ENCODE measurements around the gene ADAT1. TPM values are rescaled to one million over a fixed set of nuclear protein-coding genes. Genes with fewer than 3 reads are reported as not detected.

The ADAT1 gene
- total and polyA plus RNA-seq, 2 of the 8 experiments (the other 6 are each of a cell fraction or from before 2014, with no cell fraction given) = 30.7 to 44.7 TPM

DNA sequence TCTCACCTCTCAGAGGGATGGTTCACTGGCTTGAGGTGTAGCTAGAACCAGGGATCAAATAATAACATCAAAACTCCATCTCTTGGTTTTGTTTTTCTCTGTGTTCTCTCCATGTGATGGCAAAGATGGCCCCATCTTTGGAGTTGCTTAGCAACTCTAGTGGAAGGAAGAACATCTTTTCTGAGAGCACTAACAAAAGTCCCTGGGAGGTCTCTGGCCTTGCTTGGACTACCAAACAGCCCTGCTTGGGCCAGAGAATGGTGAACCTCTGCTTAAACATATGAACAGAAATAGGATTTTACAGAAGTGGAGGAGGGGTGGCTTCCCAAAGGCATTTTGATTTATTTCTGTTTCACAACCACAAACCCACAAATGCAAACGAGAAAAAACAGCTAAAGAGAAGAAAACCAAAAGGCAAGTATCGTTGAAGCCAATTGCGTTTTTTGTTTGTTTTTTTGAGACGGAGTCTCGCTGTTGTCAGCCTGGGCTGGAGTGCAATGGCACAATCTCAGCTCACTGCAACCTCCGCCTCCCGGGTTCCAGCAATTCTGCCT is 43.7 kb downstream of the ADAT1 start (continued):
- TF ChIP-seq, protein P1, sequence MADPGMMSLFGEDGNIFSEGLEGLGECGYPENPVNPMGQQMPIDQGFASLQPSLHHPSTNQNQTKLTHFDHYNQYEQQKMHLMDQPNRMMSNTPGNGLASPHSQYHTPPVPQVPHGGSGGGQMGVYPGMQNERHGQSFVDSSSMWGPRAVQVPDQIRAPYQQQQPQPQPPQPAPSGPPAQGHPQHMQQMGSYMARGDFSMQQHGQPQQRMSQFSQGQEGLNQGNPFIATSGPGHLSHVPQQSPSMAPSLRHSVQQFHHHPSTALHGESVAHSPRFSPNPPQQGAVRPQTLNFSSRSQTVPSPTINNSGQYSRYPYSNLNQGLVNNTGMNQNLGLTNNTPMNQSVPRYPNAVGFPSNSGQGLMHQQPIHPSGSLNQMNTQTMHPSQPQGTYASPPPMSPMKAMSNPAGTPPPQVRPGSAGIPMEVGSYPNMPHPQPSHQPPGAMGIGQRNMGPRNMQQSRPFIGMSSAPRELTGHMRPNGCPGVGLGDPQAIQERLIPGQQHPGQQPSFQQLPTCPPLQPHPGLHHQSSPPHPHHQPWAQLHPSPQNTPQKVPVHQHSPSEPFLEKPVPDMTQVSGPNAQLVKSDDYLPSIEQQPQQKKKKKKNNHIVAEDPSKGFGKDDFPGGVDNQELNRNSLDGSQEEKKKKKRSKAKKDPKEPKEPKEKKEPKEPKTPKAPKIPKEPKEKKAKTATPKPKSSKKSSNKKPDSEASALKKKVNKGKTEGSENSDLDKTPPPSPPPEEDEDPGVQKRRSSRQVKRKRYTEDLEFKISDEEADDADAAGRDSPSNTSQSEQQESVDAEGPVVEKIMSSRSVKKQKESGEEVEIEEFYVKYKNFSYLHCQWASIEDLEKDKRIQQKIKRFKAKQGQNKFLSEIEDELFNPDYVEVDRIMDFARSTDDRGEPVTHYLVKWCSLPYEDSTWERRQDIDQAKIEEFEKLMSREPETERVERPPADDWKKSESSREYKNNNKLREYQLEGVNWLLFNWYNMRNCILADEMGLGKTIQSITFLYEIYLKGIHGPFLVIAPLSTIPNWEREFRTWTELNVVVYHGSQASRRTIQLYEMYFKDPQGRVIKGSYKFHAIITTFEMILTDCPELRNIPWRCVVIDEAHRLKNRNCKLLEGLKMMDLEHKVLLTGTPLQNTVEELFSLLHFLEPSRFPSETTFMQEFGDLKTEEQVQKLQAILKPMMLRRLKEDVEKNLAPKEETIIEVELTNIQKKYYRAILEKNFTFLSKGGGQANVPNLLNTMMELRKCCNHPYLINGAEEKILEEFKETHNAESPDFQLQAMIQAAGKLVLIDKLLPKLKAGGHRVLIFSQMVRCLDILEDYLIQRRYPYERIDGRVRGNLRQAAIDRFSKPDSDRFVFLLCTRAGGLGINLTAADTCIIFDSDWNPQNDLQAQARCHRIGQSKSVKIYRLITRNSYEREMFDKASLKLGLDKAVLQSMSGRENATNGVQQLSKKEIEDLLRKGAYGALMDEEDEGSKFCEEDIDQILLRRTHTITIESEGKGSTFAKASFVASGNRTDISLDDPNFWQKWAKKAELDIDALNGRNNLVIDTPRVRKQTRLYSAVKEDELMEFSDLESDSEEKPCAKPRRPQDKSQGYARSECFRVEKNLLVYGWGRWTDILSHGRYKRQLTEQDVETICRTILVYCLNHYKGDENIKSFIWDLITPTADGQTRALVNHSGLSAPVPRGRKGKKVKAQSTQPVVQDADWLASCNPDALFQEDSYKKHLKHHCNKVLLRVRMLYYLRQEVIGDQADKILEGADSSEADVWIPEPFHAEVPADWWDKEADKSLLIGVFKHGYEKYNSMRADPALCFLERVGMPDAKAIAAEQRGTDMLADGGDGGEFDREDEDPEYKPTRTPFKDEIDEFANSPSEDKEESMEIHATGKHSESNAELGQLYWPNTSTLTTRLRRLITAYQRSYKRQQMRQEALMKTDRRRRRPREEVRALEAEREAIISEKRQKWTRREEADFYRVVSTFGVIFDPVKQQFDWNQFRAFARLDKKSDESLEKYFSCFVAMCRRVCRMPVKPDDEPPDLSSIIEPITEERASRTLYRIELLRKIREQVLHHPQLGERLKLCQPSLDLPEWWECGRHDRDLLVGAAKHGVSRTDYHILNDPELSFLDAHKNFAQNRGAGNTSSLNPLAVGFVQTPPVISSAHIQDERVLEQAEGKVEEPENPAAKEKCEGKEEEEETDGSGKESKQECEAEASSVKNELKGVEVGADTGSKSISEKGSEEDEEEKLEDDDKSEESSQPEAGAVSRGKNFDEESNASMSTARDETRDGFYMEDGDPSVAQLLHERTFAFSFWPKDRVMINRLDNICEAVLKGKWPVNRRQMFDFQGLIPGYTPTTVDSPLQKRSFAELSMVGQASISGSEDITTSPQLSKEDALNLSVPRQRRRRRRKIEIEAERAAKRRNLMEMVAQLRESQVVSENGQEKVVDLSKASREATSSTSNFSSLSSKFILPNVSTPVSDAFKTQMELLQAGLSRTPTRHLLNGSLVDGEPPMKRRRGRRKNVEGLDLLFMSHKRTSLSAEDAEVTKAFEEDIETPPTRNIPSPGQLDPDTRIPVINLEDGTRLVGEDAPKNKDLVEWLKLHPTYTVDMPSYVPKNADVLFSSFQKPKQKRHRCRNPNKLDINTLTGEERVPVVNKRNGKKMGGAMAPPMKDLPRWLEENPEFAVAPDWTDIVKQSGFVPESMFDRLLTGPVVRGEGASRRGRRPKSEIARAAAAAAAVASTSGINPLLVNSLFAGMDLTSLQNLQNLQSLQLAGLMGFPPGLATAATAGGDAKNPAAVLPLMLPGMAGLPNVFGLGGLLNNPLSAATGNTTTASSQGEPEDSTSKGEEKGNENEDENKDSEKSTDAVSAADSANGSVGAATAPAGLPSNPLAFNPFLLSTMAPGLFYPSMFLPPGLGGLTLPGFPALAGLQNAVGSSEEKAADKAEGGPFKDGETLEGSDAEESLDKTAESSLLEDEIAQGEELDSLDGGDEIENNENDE (IDR thresholded peaks at IDR 0.05; ENCODE audit: insufficient replicate concordance, low read length) = no peak
- TF ChIP-seq POLR2A (IDR thresholded peaks at IDR 0.05; ENCODE audit: control extremely low read depth in 1 of 2, low read depth in 2 of 2, low read length in 2 of 2) = no peak
- TF ChIP-seq PHF8 (conservative IDR thresholded peaks at IDR 0.05; ENCODE audit: low read depth, low read length) = no peak
- TF ChIP-seq RXRA (IDR thresholded peaks at IDR 0.05; ENCODE audit: insufficient read depth, low read depth, low read length) = no peak
- TF ChIP-seq KDM5A (IDR thresholded peaks at IDR 0.05; ENCODE audit: low read length) = no peak
- TF ChIP-seq, protein P2, sequence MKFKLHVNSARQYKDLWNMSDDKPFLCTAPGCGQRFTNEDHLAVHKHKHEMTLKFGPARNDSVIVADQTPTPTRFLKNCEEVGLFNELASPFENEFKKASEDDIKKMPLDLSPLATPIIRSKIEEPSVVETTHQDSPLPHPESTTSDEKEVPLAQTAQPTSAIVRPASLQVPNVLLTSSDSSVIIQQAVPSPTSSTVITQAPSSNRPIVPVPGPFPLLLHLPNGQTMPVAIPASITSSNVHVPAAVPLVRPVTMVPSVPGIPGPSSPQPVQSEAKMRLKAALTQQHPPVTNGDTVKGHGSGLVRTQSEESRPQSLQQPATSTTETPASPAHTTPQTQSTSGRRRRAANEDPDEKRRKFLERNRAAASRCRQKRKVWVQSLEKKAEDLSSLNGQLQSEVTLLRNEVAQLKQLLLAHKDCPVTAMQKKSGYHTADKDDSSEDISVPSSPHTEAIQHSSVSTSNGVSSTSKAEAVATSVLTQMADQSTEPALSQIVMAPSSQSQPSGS (IDR thresholded peaks at IDR 0.05; ENCODE audit: low read length) = no peak
- TF ChIP-seq SIRT6 (IDR thresholded peaks at IDR 0.05; ENCODE audit: low read length) = no peak
- TF ChIP-seq NANOG (IDR thresholded peaks at IDR 0.05; ENCODE audit: insufficient read depth, low read depth, low read length, poor library complexity, severe bottlenecking) = no peak
- no peak for TF ChIP-seq KDM4A (IDR thresholded peaks at IDR 0.05; ENCODE audit: low read depth, low read length, severe bottlenecking)
- no peak for TF ChIP-seq FOSL1 (IDR thresholded peaks at IDR 0.05; ENCODE audit: insufficient read depth, low read depth, low read length)

All from H1 (cell line).